GM23338 (cell line): Measurements from ENCODE around the gene VEZT. TPM values are rescaled to one million over a fixed set of nuclear protein-coding genes. Genes with fewer than 3 reads are reported as not detected.

Experiments used
- ATAC-seq: fragments of 200-7000 bp; cut with Tn5 transposase; 3 replicates; pipeline ENCODE4 v1.9.1; 2020
- DNase-seq: peaks from one replicate; pipeline ENCODE4 v3.0.0-alpha.2; 2015; ENCODE audit warnings: low spot score
- H2AFZ ChIP-seq: fragments of 200-600 bp; sonication (generic); 2 replicates; pipeline ENCODE4 v1.8.0; 2016; ENCODE audit warnings: antibody characterized with exemption, mild to moderate bottlenecking, moderate library complexity
- H3F3A ChIP-seq: fragments of 200-600 bp; sonication (generic); replicated peaks from 2 replicates; pipeline ENCODE4 v1.8.0; 2017; ENCODE audit warnings: antibody characterized with exemption, mixed run types, low read depth
- H3K27ac ChIP-seq: fragments of 200-600 bp; sonication (generic); 2 replicates; pipeline ENCODE4 v1.6.1; 2016; ENCODE audit warnings: low read depth
- H3K27me3 ChIP-seq: fragments of 200-600 bp; sonication (generic); 2 replicates; pipeline ENCODE4 v1.8.0; 2016; ENCODE audit warnings: mild to moderate bottlenecking, mixed run types, moderate library complexity; ENCODE audit not compliant: insufficient read depth
- H3K36me3 ChIP-seq: fragments of 200-600 bp; sonication (generic); 2 replicates; pipeline ENCODE4 v1.8.0; 2016; ENCODE audit warnings: mild to moderate bottlenecking; ENCODE audit not compliant: insufficient read depth
- H3K4me1 ChIP-seq: fragments of 200-600 bp; sonication (generic); 2 replicates; pipeline ENCODE4 v1.8.0; 2016; ENCODE audit warnings: mild to moderate bottlenecking, moderate library complexity; ENCODE audit not compliant: insufficient read depth
- H3K4me2 ChIP-seq: fragments of 200-600 bp; sonication (generic); 2 replicates; pipeline ENCODE4 v1.7.1; 2017; ENCODE audit warnings: mixed run types
- H3K4me3 ChIP-seq: fragments of 200-600 bp; sonication (generic); 2 replicates; pipeline ENCODE4 v1.6.1; 2016; ENCODE audit warnings: mixed run types
- H3K79me2 ChIP-seq: fragments of 200-600 bp; sonication (generic); replicated peaks from 2 replicates; pipeline ENCODE4 v1.8.0; 2017; ENCODE audit warnings: mild to moderate bottlenecking; ENCODE audit not compliant: insufficient read depth
- H3K9me2 ChIP-seq: fragments of 200-600 bp; sonication (generic); 2 replicates; pipeline ENCODE4 v1.8.0; 2017; ENCODE audit not compliant: insufficient read depth
- H4K20me1 ChIP-seq: fragments of 200-600 bp; sonication (generic); replicated peaks from 2 replicates; pipeline ENCODE4 v1.8.0; 2017; ENCODE audit warnings: mild to moderate bottlenecking; ENCODE audit not compliant: insufficient read depth
- H3K27ac Mint-ChIP-seq: 2 replicates; pipeline ENCODE4 v1.8.0; 2020; ENCODE audit warnings: inconsistent platforms, mild to moderate bottlenecking, moderate library complexity, mixed read lengths
- H3K27me3 Mint-ChIP-seq: 3 replicates; pipeline ENCODE4 v1.8.0; 2022; ENCODE audit warnings: low read depth, mild to moderate bottlenecking, moderate library complexity, mixed read lengths, inconsistent platforms; ENCODE audit not compliant: insufficient read depth, poor library complexity
- H3K36me3 Mint-ChIP-seq: 3 replicates; pipeline ENCODE4 v1.8.0; 2021; ENCODE audit warnings: low read depth, mild to moderate bottlenecking, inconsistent platforms, moderate library complexity, mixed read lengths
- H3K4me1 Mint-ChIP-seq: 3 replicates; pipeline ENCODE4 v1.8.0; 2020; ENCODE audit warnings: mild to moderate bottlenecking, inconsistent platforms, mixed read lengths
- H3K4me3 Mint-ChIP-seq: 3 replicates; pipeline ENCODE4 v1.8.0; 2021; ENCODE audit warnings: moderate library complexity, mild to moderate bottlenecking, inconsistent platforms, mixed read lengths
- H3K9me3 Mint-ChIP-seq: 3 replicates; pipeline ENCODE4 v1.8.0; 2020; ENCODE audit warnings: moderate library complexity, mild to moderate bottlenecking, inconsistent platforms, mixed read lengths
- CREB1 ChIP-seq: fragments of 250-450 bp; sonication (Bioruptor Pico); IDR thresholded peaks from 2 replicates; pipeline ENCODE4 v1.5.0; 2020; ENCODE audit warnings: low read depth, mild to moderate bottlenecking, moderate library complexity
- EZH2 ChIP-seq: fragments of 200-600 bp; sonication (generic); IDR thresholded peaks from one replicate; pipeline ENCODE4 v1.8.0; 2017; ENCODE audit warnings: antibody characterized with exemption, mild to moderate bottlenecking, low read depth; ENCODE audit not compliant: unreplicated experiment
- NANOG ChIP-seq: IDR thresholded peaks from 2 replicates; pipeline ENCODE4 v1.6.1; 2016; ENCODE audit warnings: antibody characterized with exemption, borderline replicate concordance
- POLR2AphosphoS5 ChIP-seq: IDR thresholded peaks from 2 replicates; pipeline ENCODE4 v1.6.1; 2016; ENCODE audit warnings: antibody characterized with exemption, low read depth
- REST ChIP-seq: IDR thresholded peaks from one replicate; pipeline ENCODE4 v1.6.1; 2018; ENCODE audit warnings: antibody characterized with exemption; ENCODE audit not compliant: unreplicated experiment
- STAT1 ChIP-seq: IDR thresholded peaks from one replicate; pipeline ENCODE4 v1.6.1; 2016; ENCODE audit warnings: antibody characterized with exemption; ENCODE audit not compliant: unreplicated experiment
- ZNF114 ChIP-seq: fragments of 250-450 bp; sonication (Bioruptor Pico); IDR thresholded peaks from 2 replicates; pipeline ENCODE4 v1.5.0; 2020; ENCODE audit warnings: mild to moderate bottlenecking, moderate library complexity
- ZNF331 ChIP-seq: fragments of 250-450 bp; sonication (Bioruptor Pico); IDR thresholded peaks from 2 replicates; pipeline ENCODE4 v1.5.0; 2020; ENCODE audit warnings: low read depth, mild to moderate bottlenecking, moderate library complexity
- ZNF462 ChIP-seq: fragments of 250-450 bp; sonication (Bioruptor Pico); IDR thresholded peaks from 2 replicates; pipeline ENCODE4 v1.5.0; 2020; ENCODE audit warnings: mild to moderate bottlenecking, moderate library complexity
- polyA plus RNA-seq: library from polyadenylated mRNA; unstranded; fragments of >200 nt; fragmentation: Nextera tagmentation; extraction: Ambion mirVana; gene quantifications from 2 replicates; pipeline ENCODE4 v1.2.1, GENCODE V29; 2016
- total RNA-seq: library from RNA; depleted of rRNA; stranded (reverse); fragments of >200 nt; shearing (Covaris generic); gene quantifications from 2 replicates; pipeline ENCODE4 v1.2.3, GENCODE V29; 2014

VEZT gene
- total and polyA plus RNA-seq, 2 experiments from 2014 or later = 34.2 to 51.5 TPM

DNA sequence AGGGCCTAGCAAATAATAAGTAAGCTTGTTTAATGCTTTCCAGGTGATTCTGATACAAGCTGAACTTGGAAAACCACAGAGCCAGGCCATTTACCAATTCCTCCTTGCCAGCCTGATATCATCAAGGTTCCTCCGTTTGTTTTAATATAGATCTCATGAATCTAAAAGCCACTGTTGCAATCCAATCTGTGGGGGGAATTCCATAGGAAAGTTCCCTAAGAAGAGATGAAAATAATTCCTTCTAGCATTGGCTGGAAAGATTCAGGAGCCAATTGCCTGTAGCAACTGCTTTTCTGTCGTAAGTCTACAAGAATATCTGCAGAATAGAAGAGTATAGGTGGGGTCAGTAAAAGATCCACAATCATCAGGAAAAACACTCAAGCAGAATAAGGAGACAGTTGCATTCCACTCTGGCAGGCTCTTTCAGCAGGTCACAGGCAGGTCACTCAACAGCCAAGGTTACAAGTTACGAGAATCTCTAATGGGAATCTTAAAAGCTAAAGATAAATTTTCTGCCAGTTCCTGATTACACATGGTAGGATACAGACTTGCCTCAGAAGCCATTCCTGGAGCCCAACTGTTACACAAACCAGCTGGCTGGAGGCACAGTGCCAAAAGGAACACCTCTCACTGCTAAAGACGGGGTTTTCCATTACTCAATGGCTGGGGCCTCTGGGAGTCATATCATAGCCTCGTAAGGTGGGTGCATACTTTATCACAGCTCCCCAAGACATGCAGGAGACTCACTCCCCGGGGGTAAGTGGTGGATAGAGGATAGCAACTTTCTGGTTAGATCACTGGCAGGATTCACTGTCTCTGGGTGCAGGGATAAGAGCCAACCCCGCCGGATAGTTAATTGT is 44.0 kb upstream of the VEZT start:
- H3K4me3 ChIP-seq = no peak overlapping the region

More for the DNA sequence above, 44.0 kb upstream of the VEZT start:
- H3K4me2 ChIP-seq = no peak overlapping the region
- DNase-seq (no peak), ATAC-seq (no peak; the same call in 1 of the 3 replicates)
- Mint-ChIP-seq H3K4me3 (no peak overlapping the region), H3K4me1 (peaks cover 14% of the 10 kb centered on the region), H3K36me3 (peaks cover 24% of the 10 kb centered on the region), H3K27ac (peak overlapping the region; percentile 47), H3K27me3 (peaks cover 4% of the 10 kb centered on the region), H3K9me3 (no peaks in the 10 kb centered on the region)
- H3F3A ChIP-seq = no peaks in the 10 kb centered on the region
- H3K27me3 ChIP-seq = no peaks in the 10 kb centered on the region
- no peaks in the 10 kb centered on the region for H4K20me1 ChIP-seq
- peaks cover 38% of the 10 kb centered on the region for H3K79me2 ChIP-seq
- H3K9me2 ChIP-seq = no peaks in the 10 kb centered on the region
- TF ChIP-seq STAT1 (no peak), ZNF331 (CRISPR knock-in tag) (no peak), ZNF114 (no peak), POLR2AphosphoS5 (no peak), CREB1 (CRISPR knock-in tag) (no peak), NANOG (no peak), EZH2 (no peak), REST (no peak), ZNF462 (CRISPR knock-in tag) (no peak)
- no peak overlapping the region for H2AFZ ChIP-seq
- H3K4me1 ChIP-seq = 0 out of 2 replicates have a peak, but pooled peaks cover 10% of the 10 kb centered on the region
- H3K36me3 ChIP-seq = 0 out of 2 replicates have a peak, but pooled peaks cover 3% of the 10 kb centered on the region
- H3K27ac ChIP-seq = no peak overlapping the region; the same call in 1 of the 2 replicates
